Measurements from ENCODE around the gene KCNQ1. TPM values are rescaled to one million over a fixed set of nuclear protein-coding genes. Genes with fewer than 3 reads are reported as not detected.

KCNQ1 gene
- total RNA-seq, 1 donor from 2014 or later = 8.5 TPM

- peak in 1 of 2 experiments; percentile 18 for DNase-seq (ENCODE audit: low spot score in 2 of 2, unreplicated experiment in 2 of 2)
- TF ChIP-seq CTCF (IDR thresholded peaks at IDR 0.05; ENCODE audit: unreplicated experiment) = no peak
- no peak overlapping the region for H3K4me3 Mint-ChIP-seq
- no peaks in the 10 kb centered on the region for H3K9me3 Mint-ChIP-seq
- peaks cover 3% of the 10 kb centered on the region for H3K4me1 Mint-ChIP-seq
- H3K27ac Mint-ChIP-seq = no peak overlapping the region
- peaks cover 41% of the 10 kb centered on the region for H3K27me3 Mint-ChIP-seq (ENCODE audit: low read depth)
- no peaks in the 10 kb centered on the region for H3K36me3 Mint-ChIP-seq
These were observed 81.4 kb downstream of the KCNQ1 start for GRCh38 chr11:2525941-2526807.

GRCh38 chr11:2526808-2527381, 82.1 kb downstream of the KCNQ1 start:
- no peak for TF ChIP-seq CTCF (IDR thresholded peaks at IDR 0.05; ENCODE audit: unreplicated experiment)
- H3K9me3 Mint-ChIP-seq = no peaks in the 10 kb centered on the region
- H3K4me3 Mint-ChIP-seq = no peak overlapping the region
- H3K36me3 Mint-ChIP-seq = no peaks in the 10 kb centered on the region
- peak in 1 of 2 experiments; percentile 16 for DNase-seq (ENCODE audit: low spot score in 2 of 2, unreplicated experiment in 2 of 2)
- H3K27me3 Mint-ChIP-seq (ENCODE audit: low read depth) = peaks cover 39% of the 10 kb centered on the region
- peaks cover 3% of the 10 kb centered on the region for H3K4me1 Mint-ChIP-seq
- no peak overlapping the region for H3K27ac Mint-ChIP-seq

GRCh38 chr11:2527621-2528291, 82.9 kb downstream of the KCNQ1 start:
- Mint-ChIP-seq H3K36me3 (no peaks in the 10 kb centered on the region), H3K27me3 (ENCODE audit: low read depth) (peaks cover 39% of the 10 kb centered on the region), H3K9me3 (no peaks in the 10 kb centered on the region), H3K4me3 (no peak overlapping the region), H3K27ac (no peak overlapping the region), H3K4me1 (peaks cover 7% of the 10 kb centered on the region)
- DNase-seq (ENCODE audit: low spot score in 2 of 2, unreplicated experiment in 2 of 2) = peak in 1 of 2 experiments; percentile 13
- no peak for TF ChIP-seq CTCF (IDR thresholded peaks at IDR 0.05; ENCODE audit: unreplicated experiment)

GRCh38 chr11:2528301-2529050, 83.7 kb downstream of the KCNQ1 start:
- DNase-seq (ENCODE audit: low spot score in 2 of 2, unreplicated experiment in 2 of 2) = peak in 1 of 2 experiments; percentile 15
- Mint-ChIP-seq H3K9me3 (no peaks in the 10 kb centered on the region), H3K27ac (no peak overlapping the region), H3K36me3 (no peaks in the 10 kb centered on the region), H3K4me3 (no peak overlapping the region), H3K4me1 (peaks cover 15% of the 10 kb centered on the region), H3K27me3 (ENCODE audit: low read depth) (peaks cover 39% of the 10 kb centered on the region)
- TF ChIP-seq CTCF (IDR thresholded peaks at IDR 0.05; ENCODE audit: unreplicated experiment) = no peak

- H3K36me3 Mint-ChIP-seq = no peaks in the 10 kb centered on the region
- no peak overlapping the region for H3K27ac Mint-ChIP-seq
- no peaks in the 10 kb centered on the region for H3K9me3 Mint-ChIP-seq
- peaks cover 37% of the 10 kb centered on the region for H3K27me3 Mint-ChIP-seq (ENCODE audit: low read depth)
- peaks cover 17% of the 10 kb centered on the region for H3K4me1 Mint-ChIP-seq
- peak in 1 of 2 experiments; percentile 7 for DNase-seq (ENCODE audit: low spot score in 2 of 2, unreplicated experiment in 2 of 2)
- no peak for TF ChIP-seq CTCF (IDR thresholded peaks at IDR 0.05; ENCODE audit: unreplicated experiment)
- H3K4me3 Mint-ChIP-seq = no peak overlapping the region
These were observed 84.4 kb downstream of the KCNQ1 start for GRCh38 chr11:2529173-2529572.
